HG03571 (cell line): ENCODE data around the gene ELK4.

ENCODE experiments used
- ATAC-seq: cut with Tn5 transposase; IDR thresholded peaks from one replicate; pipeline ENCODE4 v1.9.1; 2021; ENCODE audit not compliant: unreplicated experiment

Gene ELK4

GRCh38 chr1:205569411-205570172 lies 62.2 kb downstream of the ELK4 start:
- no peak for ATAC-seq

GRCh38 chr1:205568469-205569361 lies 63.1 kb downstream of the ELK4 start:
- no peak for ATAC-seq

DNA sequence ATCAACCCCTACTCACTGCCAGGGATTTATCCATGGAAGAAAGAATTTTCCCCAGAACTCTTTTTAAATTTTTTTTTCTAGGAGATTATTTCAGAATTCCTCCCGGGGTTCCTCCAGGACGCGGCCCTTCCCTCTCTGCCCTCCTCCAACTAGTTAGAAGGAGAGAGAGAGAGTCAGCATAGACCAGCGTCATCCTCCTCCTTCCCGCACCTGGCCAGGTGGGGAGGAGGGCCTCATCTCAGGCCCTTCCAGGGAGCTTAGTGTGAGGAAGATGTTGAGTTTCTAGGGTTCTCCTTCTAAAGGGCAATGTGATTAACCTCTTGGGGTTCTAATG lies 63.7 kb downstream of the ELK4 start:
- no peak for ATAC-seq

DNA sequence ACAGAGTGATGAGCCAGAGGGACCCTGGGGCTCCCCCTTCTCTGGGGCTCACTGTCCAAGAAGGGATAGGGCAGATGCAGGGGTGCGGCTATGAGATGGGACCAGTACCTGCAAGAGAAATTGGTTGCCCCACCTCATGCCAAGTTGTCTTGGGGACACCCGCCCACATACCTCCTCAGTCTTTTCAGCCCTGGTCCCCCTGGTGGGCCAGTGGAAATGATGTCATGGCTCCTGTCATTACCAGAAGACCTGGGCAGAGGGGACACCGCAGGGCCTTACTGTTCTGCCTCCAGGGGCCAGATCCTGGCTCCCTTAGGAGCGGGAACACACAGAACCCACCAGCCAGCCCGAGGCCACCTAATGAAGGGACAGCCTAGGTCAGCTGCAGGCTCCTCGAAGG lies 64.1 kb downstream of the ELK4 start:
- ATAC-seq: no peak

- ATAC-seq: no peak
Observed at GRCh38 chr1:205565799-205566198, 66.0 kb downstream of the ELK4 start.

DNA sequence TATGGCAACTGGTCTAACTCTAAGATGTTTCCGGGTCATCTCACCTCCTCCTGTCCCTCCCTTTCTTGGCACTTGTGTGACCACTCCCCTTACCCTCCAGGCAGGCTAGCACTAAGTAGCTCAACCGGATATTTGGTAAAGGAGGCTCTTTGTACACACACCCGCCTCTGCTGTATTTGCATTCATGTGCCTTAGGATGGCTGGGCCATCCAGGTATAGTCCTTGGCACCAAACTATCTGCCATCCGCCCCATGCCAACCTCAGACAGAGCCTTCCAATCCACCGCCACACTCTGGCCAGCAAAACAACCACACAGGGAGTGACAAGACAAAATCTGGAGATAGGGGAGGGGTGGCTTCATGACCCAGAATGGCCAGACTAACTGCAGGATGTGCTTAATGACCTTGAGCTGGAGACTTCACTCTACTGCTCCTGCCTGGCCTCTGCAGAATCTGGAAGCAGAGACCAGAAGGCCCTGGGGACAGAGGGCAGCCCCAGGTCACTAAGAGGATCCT lies 67.8 kb downstream of the ELK4 start:
- no peak for ATAC-seq

DNA sequence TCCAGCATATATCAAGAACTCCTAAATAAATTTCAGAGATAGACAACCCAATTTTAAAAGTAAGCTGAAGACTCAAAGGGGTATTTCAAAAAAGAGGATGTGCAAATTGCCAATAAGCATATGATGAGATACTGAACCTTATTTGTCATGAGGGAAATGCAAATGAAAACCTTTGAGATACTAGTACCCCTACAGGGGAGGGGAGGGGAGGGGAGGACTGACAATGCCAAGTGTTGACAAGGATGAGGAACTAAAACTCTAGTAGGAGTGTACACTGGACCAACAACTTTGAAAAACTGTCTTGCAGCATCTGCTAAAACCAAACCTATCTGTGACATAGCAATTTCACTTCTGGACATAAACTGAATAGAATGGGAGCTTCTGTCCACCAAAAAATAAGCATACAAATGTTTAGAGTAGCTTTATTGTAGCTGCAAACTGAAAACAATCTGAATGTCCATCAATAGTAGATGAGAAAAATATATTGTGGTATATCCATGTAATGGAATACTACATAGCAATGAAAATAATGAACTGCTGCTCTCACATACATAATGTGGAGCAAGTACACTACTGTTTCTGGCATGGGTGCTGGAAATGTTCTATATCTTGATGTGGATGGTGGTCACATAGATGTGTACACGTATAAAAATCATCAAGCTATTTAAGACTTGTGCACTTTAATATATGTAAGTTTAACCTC lies 70.2 kb downstream of the ELK4 start:
- ATAC-seq: no peak
